HG03460 (cell line): Measurements from ENCODE around the gene PLCB1.
"Not testable (repeated sequence)": the region's sequence is repeated elsewhere in the genome, so short reads cannot be mapped to it uniquely, and the experiment has no call there.

Experiments used
- ATAC-seq: cut with Tn5 transposase; IDR thresholded peaks from one replicate; pipeline ENCODE4 v1.9.1; 2021; ENCODE audit not compliant: unreplicated experiment

PLCB1 gene

GRCh38 chr20:8362457-8362856 lies 230.4 kb downstream of the PLCB1 start:
- ATAC-seq, result no peak

GRCh38 chr20:8363970-8364733 lies 232.1 kb downstream of the PLCB1 start:
- no peak for ATAC-seq

- no peak for ATAC-seq
These were observed 232.6 kb downstream of the PLCB1 start for GRCh38 chr20:8364734-8365078.

- ATAC-seq, result no peak
These were observed 233.6 kb downstream of the PLCB1 start for GRCh38 chr20:8365634-8366033.

GRCh38 chr20:8366303-8366923 lies 234.3 kb downstream of the PLCB1 start:
- ATAC-seq, result no peak

GRCh38 chr20:8367689-8368088 lies 235.6 kb downstream of the PLCB1 start:
- no peak for ATAC-seq

- ATAC-seq, result no peak
These were observed 236.6 kb downstream of the PLCB1 start for GRCh38 chr20:8368670-8369069.

GRCh38 chr20:8369311-8369710 lies 237.2 kb downstream of the PLCB1 start:
- ATAC-seq, result no peak

- no peak for ATAC-seq
These were observed 238.7 kb downstream of the PLCB1 start for GRCh38 chr20:8370774-8371173.

GRCh38 chr20:8372824-8373380 lies 240.8 kb downstream of the PLCB1 start:
- no peak for ATAC-seq

- ATAC-seq, result no peak
These were observed 241.5 kb downstream of the PLCB1 start for GRCh38 chr20:8373579-8373978.

- no peak for ATAC-seq
These were observed 243.8 kb downstream of the PLCB1 start for GRCh38 chr20:8375898-8376297.

- ATAC-seq, result no peak
These were observed 244.9 kb downstream of the PLCB1 start for GRCh38 chr20:8376940-8377339.

GRCh38 chr20:8379125-8379524 lies 247.1 kb downstream of the PLCB1 start:
- not testable (repeated sequence) for ATAC-seq

- no peak for ATAC-seq
These were observed 253.2 kb downstream of the PLCB1 start for GRCh38 chr20:8385247-8385646.

- ATAC-seq, result no peak
These were observed 254.9 kb downstream of the PLCB1 start for GRCh38 chr20:8386991-8387390.

- ATAC-seq, result no peak
These were observed 256.1 kb downstream of the PLCB1 start for GRCh38 chr20:8388141-8388540.

GRCh38 chr20:8388707-8389106 lies 256.6 kb downstream of the PLCB1 start:
- no peak for ATAC-seq

- ATAC-seq, result no peak
These were observed 257.4 kb downstream of the PLCB1 start for GRCh38 chr20:8389381-8390036.

GRCh38 chr20:8390037-8390433 lies 258.0 kb downstream of the PLCB1 start:
- no peak for ATAC-seq

- ATAC-seq, result no peak
These were observed 258.4 kb downstream of the PLCB1 start for GRCh38 chr20:8390500-8390899.

GRCh38 chr20:8393381-8393780 lies 261.3 kb downstream of the PLCB1 start:
- no peak for ATAC-seq
